GM12864 (cell line): ENCODE results near the gene RAET1E.
"Not testable (repeated sequence)": the region's sequence is repeated elsewhere in the genome, so short reads cannot be mapped to it uniquely, and the experiment has no call there.

Experiments used
- DNase-seq: peaks from one replicate; pipeline ENCODE4 v3.0.0-alpha.2; 2011; ENCODE audit warnings: low read depth
- H3K4me3 ChIP-seq: 2 replicates; pipeline ENCODE4 v1.5.1; 2011; ENCODE audit warnings: mild to moderate bottlenecking, low read depth, low read length, control low read depth
- TF ChIP-seq, protein P1 (sequence below): IDR thresholded peaks from 2 replicates; pipeline ENCODE4 v1.5.1; 2011; ENCODE audit warnings: low read depth, mild to moderate bottlenecking, moderate library complexity, low read length, control low read depth, inconsistent platforms; ENCODE audit errors: missing control alignments

The RAET1E gene

DNA sequence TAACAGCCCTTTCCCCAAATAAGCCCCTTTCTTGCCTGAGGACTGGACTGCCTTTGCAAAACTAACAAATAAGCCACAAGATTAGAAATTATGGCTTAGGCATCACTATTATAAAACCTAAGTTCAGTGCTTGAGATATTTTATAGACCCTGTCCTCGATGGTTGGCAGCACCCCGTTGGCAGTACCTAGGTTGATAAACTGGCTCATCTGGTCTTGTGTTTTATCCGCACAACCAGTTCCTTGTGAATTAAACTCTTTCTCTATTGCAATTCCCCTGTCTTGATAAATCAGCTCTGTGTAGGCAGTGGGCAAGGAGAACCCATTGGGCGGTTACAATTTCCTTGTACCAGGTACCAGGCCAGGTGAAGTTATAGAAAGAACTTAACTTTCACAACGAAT is 40.4 kb downstream of the RAET1E start:
- TF ChIP-seq, protein P1, sequence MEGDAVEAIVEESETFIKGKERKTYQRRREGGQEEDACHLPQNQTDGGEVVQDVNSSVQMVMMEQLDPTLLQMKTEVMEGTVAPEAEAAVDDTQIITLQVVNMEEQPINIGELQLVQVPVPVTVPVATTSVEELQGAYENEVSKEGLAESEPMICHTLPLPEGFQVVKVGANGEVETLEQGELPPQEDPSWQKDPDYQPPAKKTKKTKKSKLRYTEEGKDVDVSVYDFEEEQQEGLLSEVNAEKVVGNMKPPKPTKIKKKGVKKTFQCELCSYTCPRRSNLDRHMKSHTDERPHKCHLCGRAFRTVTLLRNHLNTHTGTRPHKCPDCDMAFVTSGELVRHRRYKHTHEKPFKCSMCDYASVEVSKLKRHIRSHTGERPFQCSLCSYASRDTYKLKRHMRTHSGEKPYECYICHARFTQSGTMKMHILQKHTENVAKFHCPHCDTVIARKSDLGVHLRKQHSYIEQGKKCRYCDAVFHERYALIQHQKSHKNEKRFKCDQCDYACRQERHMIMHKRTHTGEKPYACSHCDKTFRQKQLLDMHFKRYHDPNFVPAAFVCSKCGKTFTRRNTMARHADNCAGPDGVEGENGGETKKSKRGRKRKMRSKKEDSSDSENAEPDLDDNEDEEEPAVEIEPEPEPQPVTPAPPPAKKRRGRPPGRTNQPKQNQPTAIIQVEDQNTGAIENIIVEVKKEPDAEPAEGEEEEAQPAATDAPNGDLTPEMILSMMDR: no peak
- DNase-seq: no peak
- H3K4me3 ChIP-seq: no peak overlapping the region

DNA sequence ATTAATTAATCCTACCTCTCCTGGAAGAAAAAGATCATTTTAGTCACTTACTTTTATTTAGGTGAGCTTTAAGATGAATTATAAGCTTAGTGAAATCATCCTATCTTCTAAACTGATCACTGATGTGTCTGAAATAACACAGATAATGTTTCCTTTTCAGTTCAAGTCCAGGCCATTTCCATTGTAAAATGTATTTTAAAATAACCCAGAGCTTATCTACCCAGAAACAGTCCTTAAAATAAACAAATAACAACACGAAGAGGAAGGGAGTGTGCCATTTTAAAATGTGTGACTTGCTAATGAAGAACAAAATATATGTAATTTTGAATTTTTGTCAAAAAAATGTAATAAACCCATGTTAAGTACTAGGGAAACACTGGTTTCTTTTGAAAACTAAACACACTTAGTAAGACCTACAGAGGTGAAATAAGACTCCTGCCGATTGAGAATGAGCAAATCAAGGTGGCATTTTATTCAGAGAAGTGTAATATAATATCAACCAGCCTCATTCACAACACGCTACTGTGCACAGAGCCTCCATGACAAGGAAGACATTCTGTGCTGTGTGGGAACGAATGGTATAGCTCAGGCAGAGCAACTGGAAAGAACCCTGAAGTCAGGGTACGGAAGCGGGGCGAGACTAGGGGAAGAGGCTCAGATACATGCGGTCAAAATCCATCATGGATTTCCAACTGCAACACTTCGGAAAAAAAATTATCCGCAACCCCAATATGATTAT is 41.5 kb downstream of the RAET1E start:
- DNase-seq: no peak
- H3K4me3 ChIP-seq: no peak overlapping the region
- TF ChIP-seq, protein P1: no peak

DNA sequence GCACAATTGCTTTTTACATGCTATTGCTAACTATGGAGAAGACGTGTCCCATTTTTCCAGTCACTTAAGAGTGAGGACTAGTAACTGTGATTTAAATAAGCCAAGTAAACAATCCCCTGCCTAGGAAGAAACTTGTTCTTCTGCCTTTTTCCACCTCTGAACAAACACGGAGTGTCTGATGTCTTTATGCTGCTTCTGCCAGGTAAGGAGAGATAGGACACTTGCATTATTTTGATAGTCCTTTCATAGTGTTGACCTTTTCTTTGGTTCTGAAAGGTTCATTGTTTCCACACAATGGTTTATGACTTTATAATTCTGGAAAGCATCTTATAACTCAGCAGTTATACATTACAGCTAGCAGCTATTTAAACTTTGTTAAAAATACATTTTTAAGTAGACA is 42.2 kb downstream of the RAET1E start:
- DNase-seq: no peak
- H3K4me3 ChIP-seq: no peak overlapping the region
- TF ChIP-seq, protein P1: no peak

DNA sequence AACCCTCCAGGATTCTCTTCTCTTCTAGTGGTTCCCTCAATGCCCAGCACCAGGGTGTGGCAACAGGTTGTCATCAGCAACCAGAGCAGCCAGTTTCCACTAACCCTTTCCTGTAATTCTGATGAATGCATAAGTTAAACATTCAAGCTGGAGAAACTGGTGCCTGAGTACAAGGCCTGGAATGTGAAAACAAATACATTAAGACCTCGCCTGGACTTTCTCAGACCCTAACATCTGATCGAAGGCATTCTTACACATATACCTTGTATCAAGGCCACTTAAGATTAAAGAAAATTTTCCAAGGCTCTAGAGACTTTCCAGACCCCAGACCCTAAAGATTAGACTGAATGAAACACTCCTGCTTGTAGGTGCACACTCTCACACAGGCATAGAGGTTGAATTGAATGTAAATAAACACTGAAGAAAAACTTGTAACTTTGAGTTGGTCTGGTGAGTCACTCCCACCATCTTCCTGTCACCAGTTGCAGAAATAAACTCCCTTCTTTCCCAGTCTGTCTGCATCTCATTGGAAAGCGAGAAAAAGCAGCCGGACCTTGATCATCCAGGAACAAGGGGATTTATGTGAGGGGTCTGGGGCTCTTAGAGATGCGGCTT is 42.8 kb downstream of the RAET1E start:
- DNase-seq: no peak
- TF ChIP-seq, protein P1: no peak
- no peak overlapping the region for H3K4me3 ChIP-seq

DNA sequence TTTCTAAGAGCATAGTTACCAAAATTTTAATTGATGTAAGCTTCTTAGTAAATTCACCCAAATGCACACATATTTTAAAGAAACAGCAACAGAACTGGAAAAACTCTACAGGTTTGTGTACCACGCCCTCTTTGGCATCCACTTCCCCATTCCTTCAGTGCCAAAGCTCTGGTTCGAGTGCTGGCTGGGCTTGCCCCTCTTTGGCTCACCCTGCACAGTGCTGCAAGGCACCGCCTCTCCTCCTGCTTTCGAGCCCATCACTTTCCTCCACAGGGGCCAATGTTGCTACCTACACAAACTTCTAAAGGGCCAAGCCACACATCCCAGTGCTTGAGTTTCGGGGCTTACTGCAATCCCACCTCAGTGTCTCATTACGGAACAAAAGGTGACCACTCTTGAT is 43.4 kb downstream of the RAET1E start:
- no peak overlapping the region for H3K4me3 ChIP-seq
- TF ChIP-seq, protein P1: no peak
- no peak for DNase-seq

DNA sequence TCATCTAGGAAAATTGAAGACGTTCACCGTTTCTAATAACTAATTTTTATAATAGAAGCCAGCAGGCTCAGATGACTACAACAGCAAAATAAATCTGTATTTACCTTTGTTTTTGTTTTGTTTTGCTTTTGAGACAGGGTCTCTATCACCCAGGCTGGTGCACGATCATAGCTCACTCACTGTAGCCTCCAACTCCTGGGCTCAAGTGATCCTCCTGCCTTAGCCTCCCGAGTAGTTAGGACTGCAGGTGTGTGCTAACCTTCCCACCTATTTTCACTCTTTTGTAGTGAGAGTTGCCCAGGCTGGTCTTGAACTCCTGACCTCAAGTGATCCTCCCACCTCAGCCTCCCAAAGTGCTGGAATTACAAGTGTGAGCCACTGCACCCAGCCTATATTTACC is 43.9 kb downstream of the RAET1E start:
- not testable (repeated sequence) for DNase-seq, H3K4me3 ChIP-seq

DNA sequence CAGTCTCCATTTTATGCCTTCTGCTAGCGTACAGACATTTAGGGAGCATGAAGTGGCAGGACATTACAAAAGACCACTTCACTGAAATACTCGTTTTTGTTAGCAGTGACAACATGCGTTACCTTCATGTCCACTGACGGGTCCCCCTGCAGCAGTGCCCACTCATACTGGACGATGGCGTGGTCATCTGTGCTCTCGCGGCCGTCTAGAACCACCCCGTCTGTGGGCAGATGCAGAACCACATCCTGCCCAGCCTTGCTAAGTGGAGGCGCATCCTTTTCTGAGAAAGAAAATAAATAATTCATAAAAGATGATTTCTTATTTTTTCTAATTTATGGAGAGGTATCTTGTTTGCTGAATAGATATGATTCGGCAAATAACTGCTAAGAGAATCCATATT is 45.0 kb downstream of the RAET1E start:
- H3K4me3 ChIP-seq: no peak overlapping the region
- TF ChIP-seq, protein P1: no peak
- no peak for DNase-seq
